ENCODE data around the gene ITCH.
"Not testable (repeated sequence)": the region's sequence is repeated elsewhere in the genome, so short reads cannot be mapped to it uniquely, and the experiment has no call there.

DNA sequence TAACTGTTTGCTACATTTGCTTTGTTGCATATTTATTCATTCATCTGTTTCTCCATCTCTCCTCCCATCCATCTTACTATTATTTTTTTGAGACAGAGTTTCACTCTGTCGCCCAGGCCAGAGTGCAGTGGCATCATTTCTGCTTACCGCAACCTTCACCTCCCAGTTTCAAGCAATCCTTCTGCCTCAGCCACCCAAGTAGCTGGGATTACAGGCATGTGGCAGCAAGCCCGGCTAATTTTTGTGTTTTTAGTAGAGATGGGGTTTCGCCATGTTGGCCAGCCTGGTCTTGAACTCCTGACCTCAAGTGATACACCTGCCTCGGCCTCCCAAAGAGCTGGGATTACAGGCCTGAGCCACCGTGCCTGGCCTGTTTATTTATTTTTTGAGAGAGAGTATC, 9.6 kb upstream of the ITCH start:
- TF ChIP-seq CTCF, POLR2AphosphoS5 (IDR thresholded peaks at IDR 0.05): not testable (repeated sequence)
